Measurements from ENCODE around the gene TOP1.

DNA sequence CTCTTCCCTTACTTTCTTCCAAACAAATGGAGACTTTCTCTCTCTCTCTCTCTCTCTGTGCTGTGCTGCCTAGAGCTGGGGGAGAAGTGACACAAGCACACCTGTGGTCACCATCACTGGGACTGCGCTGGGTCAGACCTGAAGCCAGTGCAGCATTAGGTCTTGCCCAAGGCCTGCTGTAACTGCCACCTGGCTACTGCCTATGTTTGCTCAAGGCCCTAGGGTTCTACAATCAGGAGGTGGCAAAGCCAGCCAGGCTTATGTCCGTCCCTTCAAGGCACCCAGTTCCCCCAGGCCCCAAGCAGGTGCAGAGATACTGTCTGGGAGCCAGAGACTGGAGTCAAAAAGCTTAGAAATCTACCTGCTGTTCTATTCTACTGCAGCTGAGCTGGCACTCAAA is 49.4 kb upstream of the TOP1 start:
- TF ChIP-seq, protein P1, sequence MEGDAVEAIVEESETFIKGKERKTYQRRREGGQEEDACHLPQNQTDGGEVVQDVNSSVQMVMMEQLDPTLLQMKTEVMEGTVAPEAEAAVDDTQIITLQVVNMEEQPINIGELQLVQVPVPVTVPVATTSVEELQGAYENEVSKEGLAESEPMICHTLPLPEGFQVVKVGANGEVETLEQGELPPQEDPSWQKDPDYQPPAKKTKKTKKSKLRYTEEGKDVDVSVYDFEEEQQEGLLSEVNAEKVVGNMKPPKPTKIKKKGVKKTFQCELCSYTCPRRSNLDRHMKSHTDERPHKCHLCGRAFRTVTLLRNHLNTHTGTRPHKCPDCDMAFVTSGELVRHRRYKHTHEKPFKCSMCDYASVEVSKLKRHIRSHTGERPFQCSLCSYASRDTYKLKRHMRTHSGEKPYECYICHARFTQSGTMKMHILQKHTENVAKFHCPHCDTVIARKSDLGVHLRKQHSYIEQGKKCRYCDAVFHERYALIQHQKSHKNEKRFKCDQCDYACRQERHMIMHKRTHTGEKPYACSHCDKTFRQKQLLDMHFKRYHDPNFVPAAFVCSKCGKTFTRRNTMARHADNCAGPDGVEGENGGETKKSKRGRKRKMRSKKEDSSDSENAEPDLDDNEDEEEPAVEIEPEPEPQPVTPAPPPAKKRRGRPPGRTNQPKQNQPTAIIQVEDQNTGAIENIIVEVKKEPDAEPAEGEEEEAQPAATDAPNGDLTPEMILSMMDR (tag by site-specific recombination; IDR thresholded peaks at IDR 0.05): no peak
- TF ChIP-seq, protein P2, sequence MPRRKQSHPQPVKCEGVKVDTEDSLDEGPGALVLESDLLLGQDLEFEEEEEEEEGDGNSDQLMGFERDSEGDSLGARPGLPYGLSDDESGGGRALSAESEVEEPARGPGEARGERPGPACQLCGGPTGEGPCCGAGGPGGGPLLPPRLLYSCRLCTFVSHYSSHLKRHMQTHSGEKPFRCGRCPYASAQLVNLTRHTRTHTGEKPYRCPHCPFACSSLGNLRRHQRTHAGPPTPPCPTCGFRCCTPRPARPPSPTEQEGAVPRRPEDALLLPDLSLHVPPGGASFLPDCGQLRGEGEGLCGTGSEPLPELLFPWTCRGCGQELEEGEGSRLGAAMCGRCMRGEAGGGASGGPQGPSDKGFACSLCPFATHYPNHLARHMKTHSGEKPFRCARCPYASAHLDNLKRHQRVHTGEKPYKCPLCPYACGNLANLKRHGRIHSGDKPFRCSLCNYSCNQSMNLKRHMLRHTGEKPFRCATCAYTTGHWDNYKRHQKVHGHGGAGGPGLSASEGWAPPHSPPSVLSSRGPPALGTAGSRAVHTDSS (tag by site-specific recombination; IDR thresholded peaks at IDR 0.05): no peak
- TF ChIP-seq, protein P3, sequence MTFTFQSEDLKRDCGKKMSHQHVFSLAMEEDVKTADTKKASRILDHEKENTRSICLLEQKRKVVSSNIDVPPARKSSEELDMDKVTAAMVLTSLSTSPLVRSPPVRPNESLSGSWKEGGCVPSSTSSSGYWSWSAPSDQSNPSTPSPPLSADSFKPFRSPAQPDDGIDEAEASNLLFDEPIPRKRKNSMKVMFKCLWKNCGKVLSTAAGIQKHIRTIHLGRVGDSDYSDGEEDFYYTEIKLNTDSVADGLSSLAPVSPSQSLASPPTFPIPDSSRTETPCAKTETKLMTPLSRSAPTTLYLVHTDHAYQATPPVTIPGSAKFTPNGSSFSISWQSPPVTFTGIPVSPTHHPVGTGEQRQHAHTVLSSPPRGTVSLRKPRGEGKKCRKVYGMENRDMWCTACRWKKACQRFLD (tag by site-specific recombination; IDR thresholded peaks at IDR 0.05): no peak
- TF ChIP-seq ZNF132 (tag by site-specific recombination; IDR thresholded peaks at IDR 0.05; ENCODE audit: borderline replicate concordance): no peak
- no peak for TF ChIP-seq HOXA7 (CRISPR knock-in tag; IDR thresholded peaks at IDR 0.05; ENCODE audit: borderline replicate concordance)
- TF ChIP-seq ZNF239 (tag by site-specific recombination; IDR thresholded peaks at IDR 0.05): no peak
- TF ChIP-seq, protein P4, sequence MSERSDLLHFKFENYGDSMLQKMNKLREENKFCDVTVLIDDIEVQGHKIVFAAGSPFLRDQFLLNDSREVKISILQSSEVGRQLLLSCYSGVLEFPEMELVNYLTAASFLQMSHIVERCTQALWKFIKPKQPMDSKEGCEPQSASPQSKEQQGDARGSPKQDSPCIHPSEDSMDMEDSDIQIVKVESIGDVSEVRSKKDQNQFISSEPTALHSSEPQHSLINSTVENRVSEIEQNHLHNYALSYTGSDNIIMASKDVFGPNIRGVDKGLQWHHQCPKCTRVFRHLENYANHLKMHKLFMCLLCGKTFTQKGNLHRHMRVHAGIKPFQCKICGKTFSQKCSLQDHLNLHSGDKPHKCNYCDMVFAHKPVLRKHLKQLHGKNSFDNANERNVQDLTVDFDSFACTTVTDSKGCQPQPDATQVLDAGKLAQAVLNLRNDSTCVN (tag by site-specific recombination; optimal IDR thresholded peaks at IDR 0.05): no peak
- no peak for TF ChIP-seq ZNF341 (tag by site-specific recombination; IDR thresholded peaks at IDR 0.05; ENCODE audit: low read depth)
- TF ChIP-seq, protein P5, sequence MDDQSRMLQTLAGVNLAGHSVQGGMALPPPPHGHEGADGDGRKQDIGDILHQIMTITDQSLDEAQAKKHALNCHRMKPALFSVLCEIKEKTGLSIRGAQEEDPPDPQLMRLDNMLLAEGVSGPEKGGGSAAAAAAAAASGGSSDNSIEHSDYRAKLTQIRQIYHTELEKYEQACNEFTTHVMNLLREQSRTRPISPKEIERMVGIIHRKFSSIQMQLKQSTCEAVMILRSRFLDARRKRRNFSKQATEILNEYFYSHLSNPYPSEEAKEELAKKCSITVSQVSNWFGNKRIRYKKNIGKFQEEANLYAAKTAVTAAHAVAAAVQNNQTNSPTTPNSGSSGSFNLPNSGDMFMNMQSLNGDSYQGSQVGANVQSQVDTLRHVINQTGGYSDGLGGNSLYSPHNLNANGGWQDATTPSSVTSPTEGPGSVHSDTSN (CRISPR knock-in tag; IDR thresholded peaks at IDR 0.05): no peak
- TF ChIP-seq, protein P6, sequence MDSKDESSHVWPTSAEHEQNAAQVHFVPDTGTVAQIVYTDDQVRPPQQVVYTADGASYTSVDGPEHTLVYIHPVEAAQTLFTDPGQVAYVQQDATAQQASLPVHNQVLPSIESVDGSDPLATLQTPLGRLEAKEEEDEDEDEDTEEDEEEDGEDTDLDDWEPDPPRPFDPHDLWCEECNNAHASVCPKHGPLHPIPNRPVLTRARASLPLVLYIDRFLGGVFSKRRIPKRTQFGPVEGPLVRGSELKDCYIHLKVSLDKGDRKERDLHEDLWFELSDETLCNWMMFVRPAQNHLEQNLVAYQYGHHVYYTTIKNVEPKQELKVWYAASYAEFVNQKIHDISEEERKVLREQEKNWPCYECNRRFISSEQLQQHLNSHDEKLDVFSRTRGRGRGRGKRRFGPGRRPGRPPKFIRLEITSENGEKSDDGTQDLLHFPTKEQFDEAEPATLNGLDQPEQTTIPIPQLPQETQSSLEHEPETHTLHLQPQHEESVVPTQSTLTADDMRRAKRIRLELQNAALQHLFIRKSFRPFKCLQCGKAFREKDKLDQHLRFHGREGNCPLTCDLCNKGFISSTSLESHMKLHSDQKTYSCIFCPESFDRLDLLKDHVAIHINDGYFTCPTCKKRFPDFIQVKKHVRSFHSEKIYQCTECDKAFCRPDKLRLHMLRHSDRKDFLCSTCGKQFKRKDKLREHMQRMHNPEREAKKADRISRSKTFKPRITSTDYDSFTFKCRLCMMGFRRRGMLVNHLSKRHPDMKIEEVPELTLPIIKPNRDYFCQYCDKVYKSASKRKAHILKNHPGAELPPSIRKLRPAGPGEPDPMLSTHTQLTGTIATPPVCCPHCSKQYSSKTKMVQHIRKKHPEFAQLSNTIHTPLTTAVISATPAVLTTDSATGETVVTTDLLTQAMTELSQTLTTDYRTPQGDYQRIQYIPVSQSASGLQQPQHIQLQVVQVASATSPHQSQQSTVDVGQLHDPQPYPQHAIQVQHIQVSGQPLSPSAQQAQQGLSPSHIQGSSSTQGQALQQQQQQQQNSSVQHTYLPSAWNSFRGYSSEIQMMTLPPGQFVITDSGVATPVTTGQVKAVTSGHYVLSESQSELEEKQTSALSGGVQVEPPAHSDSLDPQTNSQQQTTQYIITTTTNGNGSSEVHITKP (tag by site-specific recombination; IDR thresholded peaks at IDR 0.05): no peak
- TF ChIP-seq ZNF274 (IDR thresholded peaks at IDR 0.05; ENCODE audit: low read length): no peak
- TF ChIP-seq ZNF274 (tag by site-specific recombination; IDR thresholded peaks at IDR 0.05; ENCODE audit: borderline replicate concordance): no peak

Data from HEK293 (cell line).